AG08396 (cell line): ENCODE measurements around the gene ALK.

Experiments used
- DNase-seq: peaks from one replicate; pipeline ENCODE4 v3.0.0; 2012; ENCODE audit warnings: low spot score, mixed read lengths

The ALK gene

DNA sequence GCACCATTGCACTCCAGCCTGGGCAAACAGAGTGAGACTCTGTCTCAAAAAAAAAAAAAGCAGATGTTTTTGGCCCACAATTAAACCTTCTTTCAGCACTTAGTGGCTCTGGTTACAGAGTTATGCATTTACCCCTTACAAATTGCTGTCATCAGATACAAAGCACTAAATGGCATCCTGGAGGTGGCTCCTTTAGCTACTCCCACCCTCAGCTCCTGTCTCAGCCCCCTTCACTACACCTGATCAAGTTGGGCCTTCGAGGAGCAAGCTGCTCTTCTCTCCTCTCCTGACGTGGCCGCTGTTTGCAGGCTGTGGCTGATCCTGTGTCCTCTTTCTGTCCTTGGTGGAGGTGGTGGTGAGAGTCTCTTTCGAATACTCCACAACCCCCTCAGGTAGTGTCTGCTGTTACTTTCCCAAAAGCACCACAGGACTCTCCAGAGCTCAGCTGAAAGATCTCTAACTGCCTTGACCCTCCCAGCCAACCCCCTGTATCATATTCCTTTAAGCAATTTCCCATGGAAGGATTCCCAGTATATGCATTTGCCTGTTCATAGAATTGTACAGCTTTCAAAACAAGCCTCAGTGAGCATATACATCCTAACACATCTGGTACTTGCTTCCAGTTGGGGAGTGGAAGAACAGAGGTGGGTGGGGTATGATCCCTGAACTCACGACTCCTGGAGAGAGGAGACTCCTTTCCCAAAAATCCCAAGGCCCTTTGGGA lies 520.3 kb downstream of the ALK start:
- DNase-seq: no peak

DNA sequence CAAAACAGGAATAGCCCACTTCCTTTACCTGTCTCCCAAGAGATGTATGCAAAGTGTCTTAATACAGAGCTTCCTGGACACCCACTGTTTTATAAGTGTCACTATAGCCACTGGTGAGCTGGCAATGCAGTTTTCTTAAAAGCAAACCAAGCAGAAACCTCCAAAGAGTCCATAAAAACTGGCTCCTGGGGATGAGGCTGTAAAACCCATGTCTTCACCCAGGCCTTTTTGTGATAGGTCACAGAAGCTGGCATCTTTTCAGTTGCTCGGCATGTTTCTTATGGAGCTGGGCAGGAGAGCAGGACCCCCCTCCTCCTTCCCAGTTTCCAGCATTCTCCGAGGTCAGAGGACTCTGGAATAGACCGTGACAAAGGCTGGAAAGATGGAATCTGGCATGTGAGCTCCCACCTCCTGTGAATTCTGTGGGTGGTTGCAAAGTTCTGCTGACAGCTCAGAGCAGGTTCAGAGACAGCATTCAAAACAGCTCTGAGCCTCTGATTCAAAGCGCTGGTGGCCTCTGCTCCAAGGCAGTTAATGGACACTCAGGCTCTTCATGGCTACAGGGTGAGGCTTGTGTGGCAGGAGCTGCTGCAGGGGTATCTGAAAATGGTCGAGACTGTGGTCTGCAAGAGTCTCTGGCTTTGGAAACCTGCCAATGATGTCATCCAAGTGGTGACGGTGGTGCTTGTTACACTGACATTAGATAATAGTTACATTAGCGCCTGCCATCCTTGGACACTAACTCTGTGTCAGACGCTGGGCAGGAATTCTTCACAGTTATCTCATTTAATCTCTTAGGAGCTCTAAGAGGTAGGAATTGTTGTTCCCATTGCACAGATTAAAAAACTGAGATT lies 522.8 kb downstream of the ALK start:
- no peak for DNase-seq

DNA sequence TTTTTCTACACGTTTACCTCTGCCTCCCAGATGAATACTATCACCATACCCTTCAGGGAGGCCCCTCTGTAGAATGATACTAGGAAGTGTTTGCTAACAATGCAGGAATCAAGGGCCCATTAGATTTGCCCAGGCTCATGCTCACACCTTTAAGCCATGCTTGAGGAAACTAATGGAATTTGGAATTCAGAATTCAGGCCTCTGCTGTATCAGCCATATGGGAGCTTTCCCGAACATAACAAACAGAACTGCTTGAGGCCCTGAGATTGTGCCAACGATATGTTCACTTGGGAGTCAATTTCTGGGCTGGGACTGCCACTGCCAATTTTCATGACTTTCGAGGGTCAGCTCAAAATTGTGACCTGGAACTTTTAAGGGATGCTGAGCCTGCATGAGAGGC lies 523.7 kb downstream of the ALK start:
- DNase-seq: no peak

- DNase-seq: no peak
These were observed 524.3 kb downstream of the ALK start for GRCh38 chr2:29397039-29397438.

GRCh38 chr2:29394981-29395350 lies 526.4 kb downstream of the ALK start:
- no peak for DNase-seq

GRCh38 chr2:29394311-29394980 lies 526.9 kb downstream of the ALK start:
- no peak for DNase-seq

- DNase-seq: no peak
These were observed 527.7 kb downstream of the ALK start for GRCh38 chr2:29393676-29394075.

DNA sequence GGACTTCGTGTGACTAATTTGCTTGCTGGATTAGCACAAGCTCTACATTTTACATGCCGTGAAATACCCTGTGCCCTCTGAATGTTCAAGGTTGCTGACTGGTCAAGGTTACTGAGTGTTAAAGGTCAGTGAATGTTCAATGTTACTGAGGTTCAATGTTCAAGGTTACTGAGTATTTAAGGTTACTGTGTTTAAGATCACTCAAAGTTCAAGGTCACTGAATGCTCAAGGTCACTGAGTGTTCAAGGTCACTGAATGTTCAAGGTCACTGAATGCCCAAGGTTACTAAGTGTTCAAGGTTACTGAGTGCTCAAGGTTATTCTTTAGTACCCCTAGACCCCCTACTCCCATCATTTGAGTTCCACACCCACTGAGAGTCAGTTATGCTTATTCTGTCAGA lies 528.6 kb downstream of the ALK start:
- DNase-seq: no peak

- no peak for DNase-seq
These were observed 531.2 kb downstream of the ALK start for GRCh38 chr2:29390136-29390535.

GRCh38 chr2:29389686-29390085 lies 531.7 kb downstream of the ALK start:
- no peak for DNase-seq

DNA sequence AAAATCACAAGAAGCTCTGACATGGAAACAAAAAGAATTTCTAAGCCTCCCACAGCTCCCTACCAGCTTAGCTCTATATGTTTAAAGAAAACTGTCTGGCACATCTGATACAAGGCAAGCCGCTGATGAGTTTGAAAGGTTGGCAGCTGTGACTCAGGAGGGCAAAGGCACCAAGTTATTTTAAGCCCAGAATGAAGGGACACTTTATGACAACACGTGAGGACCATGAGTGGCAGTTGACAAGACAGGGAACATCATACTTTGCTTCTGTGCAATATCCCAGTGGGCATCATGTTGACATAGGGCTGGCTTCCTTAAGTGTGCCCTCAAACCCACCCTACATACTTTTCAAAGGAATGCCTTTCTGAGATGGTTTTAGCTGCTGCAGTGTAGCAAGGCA lies 533.3 kb downstream of the ALK start:
- DNase-seq: no peak

DNA sequence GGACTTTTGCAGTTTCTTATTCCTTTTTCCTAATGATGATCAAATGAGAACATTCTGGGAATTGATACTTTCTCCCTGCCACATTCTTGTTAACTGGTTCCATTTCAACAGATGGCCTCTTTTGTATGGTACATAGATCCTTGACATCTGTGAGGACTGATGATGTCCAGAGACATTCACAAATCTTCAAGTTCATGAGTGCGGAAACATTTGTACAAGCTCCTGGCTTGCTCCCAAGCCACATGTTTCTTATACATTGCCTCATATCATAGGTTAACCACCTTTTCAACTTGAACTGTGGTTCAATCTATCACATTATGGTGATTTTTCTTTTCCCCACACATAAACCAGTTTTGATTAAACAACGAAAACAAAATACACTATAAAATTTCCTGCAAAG lies 538.9 kb downstream of the ALK start:
- no peak for DNase-seq

- no peak for DNase-seq
These were observed 543.6 kb downstream of the ALK start for GRCh38 chr2:29377788-29378187.

DNA sequence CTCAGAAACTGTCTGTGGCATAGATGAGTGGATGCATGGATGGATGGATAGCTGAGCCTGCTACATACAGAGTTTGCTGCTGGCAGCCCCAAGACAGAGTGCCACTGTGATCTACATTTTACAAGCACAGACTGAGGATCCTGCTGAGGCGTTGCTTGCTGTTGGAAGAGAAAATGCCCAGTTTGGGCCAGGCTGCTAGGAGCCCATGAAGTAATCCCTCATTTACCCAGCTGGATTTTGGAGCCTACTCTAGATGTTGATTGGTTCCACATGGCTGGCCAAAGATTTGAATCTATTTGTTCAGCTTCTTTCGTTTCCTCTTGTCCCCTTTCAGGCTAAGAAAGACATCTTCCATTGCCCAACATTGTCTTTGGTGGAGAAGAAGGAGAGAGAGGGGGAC lies 544.8 kb downstream of the ALK start:
- no peak for DNase-seq

DNA sequence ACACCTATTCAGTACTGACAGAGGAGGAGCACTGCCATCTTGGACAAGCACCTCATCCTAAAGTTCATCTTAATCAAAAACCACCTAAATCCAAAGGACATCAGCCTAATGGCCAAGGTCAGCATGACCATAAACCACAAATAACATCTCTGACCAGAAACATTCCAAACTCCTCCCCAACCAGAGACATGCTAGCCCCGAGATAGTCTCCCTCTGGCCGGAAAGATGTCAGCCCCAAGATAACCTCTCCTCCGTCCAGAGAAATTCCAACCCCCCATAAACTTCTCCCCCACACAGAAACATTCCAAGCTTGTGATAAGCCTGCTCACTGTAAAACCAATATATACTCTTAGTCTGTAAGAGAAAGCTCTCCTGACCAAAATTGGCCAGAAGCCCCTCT lies 545.5 kb downstream of the ALK start:
- no peak for DNase-seq

DNA sequence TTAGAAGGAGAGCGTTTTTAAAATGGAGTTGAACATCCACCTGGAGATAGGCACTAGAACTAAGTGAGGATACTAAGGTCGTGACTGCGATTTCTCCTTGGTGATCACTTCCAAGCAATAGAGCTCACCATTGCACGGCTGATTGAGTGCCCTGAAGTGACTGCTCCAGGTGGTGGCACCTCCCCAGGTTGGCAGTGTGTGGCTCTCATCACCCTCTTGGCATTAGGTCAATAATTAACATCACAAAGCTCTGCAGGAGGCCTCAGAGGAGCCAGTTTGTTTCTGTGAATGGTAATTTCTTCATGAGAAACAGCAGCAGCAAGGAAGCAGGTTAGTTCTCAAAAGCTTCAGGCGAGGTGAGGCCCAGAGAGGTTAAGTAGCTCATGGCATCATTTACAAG lies 546.6 kb downstream of the ALK start:
- no peak for DNase-seq

- no peak for DNase-seq
These were observed 547.5 kb downstream of the ALK start for GRCh38 chr2:29373870-29374269.

DNA sequence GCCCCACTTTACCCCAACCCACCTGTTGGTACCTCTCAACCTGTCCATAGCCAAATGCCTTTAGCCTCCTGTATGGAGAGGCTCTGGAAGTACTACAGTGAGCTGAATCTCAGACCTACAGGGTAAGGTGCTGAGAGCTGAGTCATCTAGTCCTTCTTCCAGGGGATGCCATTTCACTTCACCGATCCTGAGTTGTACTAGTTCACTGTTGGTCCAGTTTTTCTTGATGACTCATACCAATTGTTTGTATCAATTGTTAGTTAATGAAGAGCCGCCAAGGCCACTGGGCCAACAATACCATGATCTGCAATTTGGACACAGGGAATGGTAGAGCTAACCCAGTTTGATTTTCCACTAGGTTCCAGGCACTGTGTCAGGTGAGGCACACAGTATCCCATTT lies 549.2 kb downstream of the ALK start:
- DNase-seq: no peak

GRCh38 chr2:29370581-29371125 lies 550.7 kb downstream of the ALK start:
- no peak for DNase-seq

GRCh38 chr2:29370173-29370572 lies 551.2 kb downstream of the ALK start:
- DNase-seq: no peak

GRCh38 chr2:29368659-29369040 lies 552.7 kb downstream of the ALK start:
- no peak for DNase-seq

- DNase-seq: no peak
These were observed 553.3 kb downstream of the ALK start for GRCh38 chr2:29367986-29368658.
